ENCODE results near the gene AKAP8.
"Not testable (repeated sequence)": the region's sequence is repeated elsewhere in the genome, so short reads cannot be mapped to it uniquely, and the experiment has no call there.

Gene AKAP8

GRCh38 chr19:15379083-15379998 is at the start of gene AKAP8:
TSS of gene AKAP8 (minus strand) at chr19:15379787. CDS start at chr19:15379731, 56 bp downstream.
- DNase-seq (ENCODE audit: low read depth in 3 of 3), result peak; percentile 95 to 97 (median 97)

- no peak for DNase-seq (ENCODE audit: low read depth in 3 of 3)
These were observed 48.4 kb upstream of the AKAP8 start for GRCh38 chr19:15427991-15428471.

- no peak for DNase-seq (ENCODE audit: low read depth in 3 of 3)
These were observed 47.7 kb upstream of the AKAP8 start for GRCh38 chr19:15427350-15427700.

GRCh38 chr19:15426485-15427349 is 47.1 kb upstream of the AKAP8 start:
- DNase-seq (ENCODE audit: low read depth in 3 of 3), result no peak

- no peak for DNase-seq (ENCODE audit: low read depth in 3 of 3)
These were observed 45.8 kb upstream of the AKAP8 start for GRCh38 chr19:15425321-15425950.

- DNase-seq (ENCODE audit: low read depth in 3 of 3), result no peak
These were observed 45.2 kb upstream of the AKAP8 start for GRCh38 chr19:15424692-15425272.

GRCh38 chr19:15424121-15424520 is 44.5 kb upstream of the AKAP8 start:
- DNase-seq (ENCODE audit: low read depth in 3 of 3), result no peak

- DNase-seq (ENCODE audit: low read depth in 3 of 3), result no peak
These were observed 43.5 kb upstream of the AKAP8 start for GRCh38 chr19:15423130-15423529.

GRCh38 chr19:15422296-15423075 is 42.9 kb upstream of the AKAP8 start:
- no peak for DNase-seq (ENCODE audit: low read depth in 3 of 3)

GRCh38 chr19:15421721-15422260 is 42.2 kb upstream of the AKAP8 start:
- DNase-seq (ENCODE audit: low read depth in 3 of 3), result no peak

- no peak for DNase-seq (ENCODE audit: low read depth in 3 of 3)
These were observed 41.6 kb upstream of the AKAP8 start for GRCh38 chr19:15421136-15421695.

GRCh38 chr19:15419413-15420025 is 39.9 kb upstream of the AKAP8 start:
- DNase-seq (ENCODE audit: low read depth in 3 of 3), result no peak

- peak; percentile 93 to 99 (median 98) for DNase-seq (ENCODE audit: low read depth in 3 of 3)
These were observed 39.2 kb upstream of the AKAP8 start, which contains the start of gene AKAP8L for GRCh38 chr19:15418579-15419412. TSS of gene AKAP8L (minus strand) at chr19:15418988. CDS start at chr19:15418923, 65 bp downstream.

GRCh38 chr19:15418231-15418578 is 38.6 kb upstream of the AKAP8 start:
- DNase-seq (ENCODE audit: low read depth in 3 of 3), result peak in 1 of 3 experiments; percentile 11

GRCh38 chr19:15417699-15418098 is 38.1 kb upstream of the AKAP8 start:
- DNase-seq (ENCODE audit: low read depth in 3 of 3), result no peak

- no peak for DNase-seq (ENCODE audit: low read depth in 3 of 3)
These were observed 33.2 kb upstream of the AKAP8 start for GRCh38 chr19:15412832-15413231.

- not testable (repeated sequence) for DNase-seq (ENCODE audit: low read depth in 3 of 3)
These were observed 31.8 kb upstream of the AKAP8 start for GRCh38 chr19:15411351-15411750.

- DNase-seq (ENCODE audit: low read depth in 3 of 3), result no peak
These were observed 25.2 kb upstream of the AKAP8 start for GRCh38 chr19:15404780-15405211.
